ENCODE measurements around the gene RNF207.

RNF207 gene

DNA sequence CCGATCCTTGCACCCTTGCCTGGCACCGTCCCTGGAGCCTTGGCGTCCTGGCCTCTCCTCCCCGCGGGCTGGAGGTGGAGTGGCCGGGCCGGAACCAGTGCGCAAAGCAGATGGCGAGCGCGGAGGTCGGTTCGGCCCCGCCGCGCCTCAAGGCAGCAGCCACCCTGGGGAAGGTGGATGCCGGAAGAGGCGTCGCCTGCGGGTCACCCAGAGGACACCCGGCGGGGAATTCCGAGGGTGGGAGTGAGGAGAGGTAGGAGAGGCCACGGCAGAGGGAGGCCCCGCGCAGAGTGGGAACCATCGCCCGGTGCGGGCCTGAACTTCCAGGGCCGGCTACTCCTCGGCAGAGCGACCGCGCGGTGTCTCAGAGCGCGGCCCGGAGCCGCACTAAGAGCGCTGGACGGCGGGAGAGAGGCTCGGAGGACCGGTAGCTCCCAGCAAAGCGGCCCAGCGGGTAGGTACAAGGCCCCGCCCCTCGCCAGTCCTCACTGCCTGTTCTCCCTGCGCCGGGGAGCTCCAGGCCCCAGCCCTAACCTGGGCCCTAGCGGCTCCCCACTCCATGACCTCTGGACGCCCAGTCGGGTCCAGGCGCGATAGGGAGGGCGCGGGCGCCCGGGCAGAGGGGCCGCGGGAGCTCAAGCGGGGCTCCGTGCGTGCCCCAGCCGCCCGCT is at the start of gene RNF207:
TSS of gene RNF207 (plus strand) at position 271 of the 671 bp plus-strand sequence. CDS start 417 bp downstream, outside the sequence.
- no peak for FAIRE-seq

- FAIRE-seq, result no peak
These were observed 48.8 kb upstream of the RNF207 start for GRCh38 chr1:6157132-6157527.

DNA sequence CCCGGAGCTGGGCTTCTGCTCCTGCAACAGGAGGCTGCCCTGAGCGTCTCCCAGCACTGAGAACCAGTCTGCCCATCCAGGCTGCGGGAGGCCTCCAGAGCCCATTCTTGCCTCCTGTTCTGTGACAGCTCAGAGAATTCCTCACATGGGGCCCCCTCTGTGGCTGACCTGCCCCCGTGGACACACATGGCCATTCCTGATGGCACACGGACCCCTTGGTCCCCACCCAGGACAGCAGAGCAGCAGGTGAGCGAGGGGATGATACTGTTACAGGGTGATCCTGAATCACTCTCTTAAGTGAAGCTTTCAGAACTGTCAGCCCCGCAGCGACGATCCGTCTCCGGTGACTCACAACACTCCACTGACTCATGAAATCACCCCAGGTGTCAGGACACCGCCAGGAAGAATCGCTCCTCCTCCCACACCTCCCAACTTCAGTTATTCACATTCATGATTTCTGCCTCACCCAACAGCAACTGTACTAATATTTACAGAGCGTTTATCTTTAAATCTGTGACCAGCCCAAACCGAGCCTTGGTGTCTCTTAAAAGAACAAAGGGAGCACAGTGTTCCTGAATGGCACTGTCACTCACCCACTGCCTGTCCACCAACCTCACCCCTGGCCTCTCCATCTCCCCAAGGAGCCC is 48.3 kb upstream of the RNF207 start:
- FAIRE-seq, result no peak

GRCh38 chr1:6158181-6158580 is 47.7 kb upstream of the RNF207 start:
- FAIRE-seq, result no peak

GRCh38 chr1:6162341-6162740 is 43.6 kb upstream of the RNF207 start:
- FAIRE-seq, result no peak

DNA sequence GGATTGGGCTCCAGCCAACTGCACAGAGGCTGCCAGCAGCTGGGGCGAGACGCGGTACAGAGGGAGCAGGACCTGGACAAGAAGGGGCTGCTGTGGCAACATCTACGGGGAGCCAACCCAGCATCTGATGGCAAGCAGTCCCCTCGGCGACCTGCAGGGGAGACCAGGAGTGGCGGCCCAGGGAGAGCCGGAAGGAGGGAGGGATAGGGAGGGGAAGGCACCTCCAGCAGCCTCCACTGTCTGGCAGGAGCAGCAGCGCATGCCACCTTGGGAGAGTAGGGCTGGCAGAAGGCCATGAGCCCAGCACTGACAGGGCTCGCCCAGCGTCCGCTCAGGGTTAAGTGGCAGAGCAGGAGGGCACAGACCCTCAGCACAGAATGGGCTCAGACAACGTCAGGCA is 43.1 kb upstream of the RNF207 start:
- no peak for FAIRE-seq

- no peak for FAIRE-seq
These were observed 42.5 kb upstream of the RNF207 start for GRCh38 chr1:6163191-6163972.

- no peak for FAIRE-seq
These were observed 41.8 kb upstream of the RNF207 start for GRCh38 chr1:6163973-6164617.

GRCh38 chr1:6165027-6165426 is 40.9 kb upstream of the RNF207 start:
- no peak for FAIRE-seq

- FAIRE-seq, result no peak
These were observed 40.4 kb upstream of the RNF207 start for GRCh38 chr1:6165441-6165985.

GRCh38 chr1:6166221-6166620 is 39.7 kb upstream of the RNF207 start:
- FAIRE-seq, result no peak

GRCh38 chr1:6166655-6167390 is 39.1 kb upstream of the RNF207 start:
- FAIRE-seq, result no peak

DNA sequence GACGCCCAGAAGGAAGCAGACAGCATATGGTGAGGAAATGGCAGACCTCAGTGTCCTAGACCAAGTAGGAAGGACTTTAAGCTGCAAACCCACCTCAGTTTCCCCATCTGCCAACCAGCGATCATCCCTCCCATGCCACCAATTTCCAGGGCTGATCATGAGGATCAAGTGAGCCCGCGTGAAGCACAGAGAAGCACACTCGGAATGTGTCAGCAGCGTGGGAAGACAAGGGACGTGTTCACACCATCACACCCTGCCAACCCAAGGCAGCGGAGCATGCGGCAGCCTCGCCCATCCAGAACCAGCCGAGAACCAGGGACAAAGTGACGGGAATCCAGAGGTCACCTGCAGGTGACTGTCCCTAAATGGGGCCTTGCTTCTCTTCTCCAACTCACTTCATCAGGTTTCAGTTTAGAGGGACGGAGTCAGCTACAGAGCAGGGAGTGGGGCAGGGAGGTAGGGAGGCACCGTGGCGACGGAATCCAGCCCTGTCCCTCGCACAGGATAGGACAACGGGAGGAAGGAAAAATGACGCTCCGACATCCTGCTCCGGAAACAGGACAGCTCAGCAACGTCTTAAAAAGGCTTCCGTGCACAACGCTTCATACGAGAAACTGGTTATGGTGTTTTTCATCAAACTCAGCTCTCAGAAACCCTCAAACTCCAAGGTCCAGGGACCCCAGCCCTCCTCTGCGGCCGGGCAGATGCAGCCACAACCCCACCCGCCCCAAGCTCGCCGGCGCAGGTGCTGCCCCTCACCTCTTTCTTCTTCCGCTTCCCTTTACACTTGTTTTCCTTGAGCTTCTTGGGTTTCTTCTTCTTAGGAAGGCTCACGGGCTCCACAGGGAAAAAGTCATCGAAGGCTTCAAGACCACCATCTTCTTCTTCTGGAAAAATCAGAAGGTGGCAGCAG is 38.3 kb upstream of the RNF207 start:
- no peak for FAIRE-seq

- no peak for FAIRE-seq
These were observed 36.9 kb upstream of the RNF207 start for GRCh38 chr1:6168947-6169586.

DNA sequence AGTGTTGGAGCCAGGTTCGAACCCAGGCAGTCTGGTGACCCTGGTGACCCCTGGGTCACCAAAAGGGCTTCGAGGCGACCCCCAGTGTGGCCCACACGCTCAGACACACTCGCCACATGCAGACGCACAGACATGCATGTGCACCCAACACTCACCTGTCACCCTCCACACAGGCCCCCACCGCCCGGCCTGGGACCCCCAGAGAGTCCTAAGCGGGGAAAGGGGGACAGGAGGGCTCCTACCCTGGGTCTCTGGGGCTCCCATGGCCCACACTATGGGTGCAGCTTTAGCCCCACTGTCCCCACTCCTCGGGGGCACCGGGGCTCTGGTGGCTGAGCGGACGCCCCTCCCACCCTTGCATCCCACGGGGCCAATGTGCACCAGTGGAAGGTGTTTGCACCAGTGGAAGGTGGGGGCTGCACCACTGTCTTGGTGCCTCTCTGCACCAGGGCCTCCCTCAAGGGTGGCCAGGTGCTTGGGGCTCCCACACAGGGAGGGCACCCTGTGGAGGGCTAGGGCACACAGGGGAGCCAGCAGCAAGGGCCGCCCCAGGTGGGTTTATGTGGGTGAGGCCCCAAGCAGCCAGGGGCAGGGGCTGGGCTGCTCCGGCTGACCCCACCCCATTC is 35.7 kb upstream of the RNF207 start:
- no peak for FAIRE-seq

DNA sequence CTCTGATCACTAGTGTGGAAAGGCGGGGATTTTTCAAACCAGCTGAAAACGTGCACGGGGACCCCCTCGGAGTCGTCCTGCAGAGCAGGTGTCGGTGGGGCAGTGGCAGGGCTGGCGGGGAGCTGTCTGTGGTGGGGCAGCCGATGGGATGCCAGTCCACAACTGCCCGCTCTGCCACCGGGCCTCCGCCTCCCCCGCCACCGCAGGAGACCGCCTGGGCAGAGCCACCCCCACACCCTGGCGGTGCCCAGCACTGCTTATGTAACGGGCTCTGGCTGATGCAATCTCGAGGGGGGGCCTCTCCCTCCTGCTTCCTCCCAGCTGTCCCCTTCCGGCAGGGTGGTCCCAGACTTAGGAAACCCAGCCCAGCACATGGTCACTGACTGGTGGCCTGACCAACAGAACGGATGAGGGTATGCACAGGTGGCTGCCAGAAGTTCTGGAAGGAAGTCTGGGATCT is 35.1 kb upstream of the RNF207 start:
- no peak for FAIRE-seq

DNA sequence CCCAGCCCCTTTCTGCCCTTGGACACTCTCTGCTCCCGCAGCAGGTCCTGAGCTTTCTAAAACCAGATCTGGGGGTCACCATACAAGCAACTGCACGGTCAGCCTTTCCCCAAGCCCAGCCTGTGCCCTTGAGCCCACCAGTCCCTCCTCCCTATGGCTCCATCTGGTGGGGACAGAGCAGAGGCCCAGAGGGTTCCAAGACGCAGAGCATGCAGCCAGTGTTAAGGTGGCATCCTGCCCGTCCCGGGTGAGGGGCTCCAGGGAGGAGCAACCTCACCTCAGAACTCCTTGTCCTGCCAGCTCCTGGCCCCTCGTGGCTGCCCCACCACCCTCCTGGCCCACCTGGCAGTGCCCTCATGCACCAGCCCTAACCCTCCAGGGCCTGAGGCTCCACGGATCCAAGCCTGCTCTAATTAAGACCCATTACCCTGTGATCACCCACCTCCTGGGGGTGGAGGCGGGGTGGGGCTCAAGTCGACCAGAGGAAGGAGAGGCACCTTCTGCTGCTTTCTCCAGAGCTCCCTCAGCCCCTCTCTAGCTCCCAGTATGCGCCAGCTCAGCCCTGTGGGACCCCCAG is 34.3 kb upstream of the RNF207 start:
- FAIRE-seq, result no peak

- no peak for FAIRE-seq
These were observed 33.4 kb upstream of the RNF207 start for GRCh38 chr1:6172549-6172948.

DNA sequence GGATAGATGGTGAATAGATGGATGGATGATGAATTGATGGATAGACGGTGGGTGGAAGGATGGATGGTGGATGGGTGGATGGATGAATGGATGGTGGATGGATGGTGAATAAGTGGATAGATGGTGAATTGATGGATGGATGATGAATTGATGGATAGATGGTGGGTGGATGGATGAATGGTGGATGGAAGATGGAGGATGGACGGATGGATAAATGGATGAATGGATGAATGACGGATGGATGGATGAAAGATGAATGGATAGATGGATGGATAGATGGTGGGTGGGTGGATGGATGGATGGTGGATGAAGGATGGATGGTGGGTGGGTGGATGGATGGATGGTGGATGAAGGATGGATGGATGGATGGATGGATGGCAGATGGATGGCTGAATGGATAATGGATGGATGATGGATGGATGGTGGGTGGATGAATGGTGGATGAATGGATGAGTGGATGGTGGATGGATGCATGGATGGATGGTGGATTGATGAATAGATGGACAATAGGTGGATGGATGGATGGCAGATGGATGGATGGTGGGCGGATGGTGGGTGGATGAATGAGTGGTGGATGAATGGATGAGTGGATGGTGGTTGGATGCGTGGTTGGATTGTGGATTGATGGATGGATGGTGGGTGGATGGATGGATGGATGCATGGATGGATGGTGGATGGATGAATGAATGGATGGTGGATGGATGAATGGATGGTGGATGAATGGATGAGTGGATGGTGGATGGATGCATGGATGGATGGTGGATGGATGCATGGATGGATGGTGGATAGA is 31.1 kb upstream of the RNF207 start:
- FAIRE-seq, result no peak

All from TTC549 (cell line).